ENCODE measurements around the gene ZNF593. TPM values are rescaled to one million over a fixed set of nuclear protein-coding genes. Genes with fewer than 3 reads are reported as not detected.

The ZNF593 gene
- total and polyA plus RNA-seq, 12 donors, result 10.7 to 159 (median 19.1) TPM

DNA sequence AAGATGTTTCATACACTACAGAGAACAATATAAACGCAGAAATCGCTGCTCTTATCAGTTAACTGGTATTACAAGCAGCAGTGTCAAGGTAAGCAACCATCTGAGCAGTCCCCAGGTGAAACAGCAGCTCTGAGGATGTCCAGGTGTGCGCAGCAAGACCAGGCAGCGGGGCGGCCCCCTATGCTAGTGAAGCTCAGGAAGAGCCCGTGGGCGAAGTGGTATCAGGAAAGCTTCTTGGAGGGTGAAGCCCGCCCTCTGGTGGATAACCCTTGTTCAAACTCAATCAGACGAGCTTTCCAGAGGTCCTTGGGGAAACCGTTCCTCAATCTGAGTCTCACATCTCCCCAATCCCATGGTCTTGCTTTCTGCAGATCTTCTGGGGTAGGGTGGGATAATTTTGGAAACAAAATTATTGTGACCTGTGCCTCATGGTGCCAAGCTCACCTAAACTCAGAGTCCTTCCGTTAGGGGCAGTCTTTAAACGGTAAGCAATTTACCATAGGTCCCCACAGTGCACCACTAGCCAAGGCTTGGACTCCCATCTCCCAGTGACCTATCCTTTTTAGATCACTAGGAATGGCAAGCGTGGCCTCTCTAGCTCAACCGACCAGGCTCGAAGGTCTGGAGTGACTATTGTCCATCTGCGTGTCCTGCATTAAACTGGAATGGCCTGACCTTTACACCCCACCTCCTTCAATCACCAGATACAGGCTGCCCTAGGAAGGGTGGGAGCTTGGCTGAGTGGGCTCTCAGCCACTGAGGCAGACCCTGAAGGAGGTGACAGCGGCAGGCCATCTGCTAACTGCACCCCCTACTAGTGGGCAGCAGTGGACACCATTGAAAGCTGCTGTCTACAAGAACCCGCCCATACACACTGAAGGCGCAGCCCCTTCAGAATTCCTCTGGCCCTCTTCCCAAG is 24.4 kb upstream of the ZNF593 start:
- H3K4me1 ChIP-seq, result peaks cover 0 to 14% (median 4%) of the 10 kb centered on the region in 9 donors
- intact Hi-C loops (cut with DNase I), result loop anchor here (1.0 to 10.0 kb wide), 12 partner anchors 33 to 110 kb away; partner anchors contain the start of gene PDIK1L (in 1 of the 10)
- WGBS, 2 donors, result 27 to 33% methylated on average over 19 of the region's 19 CpGs
- DNase-seq, result peak; percentile 60 to 80
- peak; percentile 83 to 96 (median 94) for ATAC-seq
- H3K9me3 ChIP-seq, result no peaks in the 10 kb centered on the region
- H3K4me3 ChIP-seq, result no peak overlapping the region
- TF ChIP-seq, protein P1, sequence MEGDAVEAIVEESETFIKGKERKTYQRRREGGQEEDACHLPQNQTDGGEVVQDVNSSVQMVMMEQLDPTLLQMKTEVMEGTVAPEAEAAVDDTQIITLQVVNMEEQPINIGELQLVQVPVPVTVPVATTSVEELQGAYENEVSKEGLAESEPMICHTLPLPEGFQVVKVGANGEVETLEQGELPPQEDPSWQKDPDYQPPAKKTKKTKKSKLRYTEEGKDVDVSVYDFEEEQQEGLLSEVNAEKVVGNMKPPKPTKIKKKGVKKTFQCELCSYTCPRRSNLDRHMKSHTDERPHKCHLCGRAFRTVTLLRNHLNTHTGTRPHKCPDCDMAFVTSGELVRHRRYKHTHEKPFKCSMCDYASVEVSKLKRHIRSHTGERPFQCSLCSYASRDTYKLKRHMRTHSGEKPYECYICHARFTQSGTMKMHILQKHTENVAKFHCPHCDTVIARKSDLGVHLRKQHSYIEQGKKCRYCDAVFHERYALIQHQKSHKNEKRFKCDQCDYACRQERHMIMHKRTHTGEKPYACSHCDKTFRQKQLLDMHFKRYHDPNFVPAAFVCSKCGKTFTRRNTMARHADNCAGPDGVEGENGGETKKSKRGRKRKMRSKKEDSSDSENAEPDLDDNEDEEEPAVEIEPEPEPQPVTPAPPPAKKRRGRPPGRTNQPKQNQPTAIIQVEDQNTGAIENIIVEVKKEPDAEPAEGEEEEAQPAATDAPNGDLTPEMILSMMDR (IDR thresholded peaks at IDR 0.05), result peak; percentile 72 to 89 (median 82)
- no peak overlapping the region for H3K27ac ChIP-seq
- no peaks in the 10 kb centered on the region for H3K36me3 ChIP-seq
- no peaks in the 10 kb centered on the region for H3K27me3 ChIP-seq

- TF ChIP-seq, protein P1 (IDR thresholded peaks at IDR 0.05), result no peak
- H3K9me3 ChIP-seq, result no peaks in the 10 kb centered on the region
- intact Hi-C loops (cut with DNase I), result loop anchor here (1.0 to 10.0 kb wide), 12 partner anchors 34 to 111 kb away; partner anchors contain the start of gene PDIK1L (in 1 of the 10)
- H3K27ac ChIP-seq, result no peak overlapping the region
- H3K4me1 ChIP-seq, result peaks cover 0 to 14% (median 4%) of the 10 kb centered on the region in 9 donors
- H3K4me3 ChIP-seq, result no peak overlapping the region
- DNase-seq (no peak), ATAC-seq (no peak)
- 44 to 45% methylated on average over 6 of the region's 6 CpGs for WGBS, 2 donors
- H3K27me3 ChIP-seq, result no peaks in the 10 kb centered on the region
- H3K36me3 ChIP-seq, result no peaks in the 10 kb centered on the region
Measured at GRCh38 chr1:26145960-26146294, 23.8 kb upstream of the ZNF593 start.

DNA sequence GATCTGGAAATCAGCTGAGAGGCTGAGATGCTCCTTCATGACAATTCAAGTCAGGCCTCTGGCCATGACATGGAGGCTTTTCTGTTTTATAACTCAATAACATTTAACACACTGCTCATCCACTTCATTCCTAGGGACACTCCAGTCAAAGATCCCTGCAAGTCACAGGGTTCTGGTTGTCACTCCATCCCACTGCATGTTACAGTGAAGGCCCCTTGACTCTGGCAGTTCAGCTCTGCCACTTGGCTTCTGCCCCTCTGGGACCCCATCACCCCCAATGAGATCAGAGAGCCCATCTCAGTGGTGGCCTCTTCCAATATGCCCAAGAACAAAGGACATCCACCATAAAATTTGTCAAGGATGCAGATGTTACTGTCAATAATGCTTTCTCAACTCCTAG is 20.8 kb upstream of the ZNF593 start:
- Histone ChIP-seq H3K4me1 (peaks cover 0 to 16% (median 4%) of the 10 kb centered on the region in 9 donors), H3K27ac (no peak overlapping the region), H3K4me3 (no peak overlapping the region), H3K36me3 (no peaks in the 10 kb centered on the region), H3K9me3 (no peaks in the 10 kb centered on the region), H3K27me3 (no peaks in the 10 kb centered on the region)
- DNase-seq (no peak), ATAC-seq (no peak)
- intact Hi-C loops (cut with DNase I), result loop anchor here in 6 of 10 donors (5.0 to 10.0 kb wide), 5 partner anchors 37 to 114 kb away; partner anchors contain the start of gene PDIK1L (in 1 of the 6)
- TF ChIP-seq, protein P1 (IDR thresholded peaks at IDR 0.05), result no peak

- ATAC-seq (no peak), DNase-seq (no peak)
- Histone ChIP-seq H3K9me3 (no peaks in the 10 kb centered on the region), H3K36me3 (no peaks in the 10 kb centered on the region), H3K4me1 (peaks cover 16 to 52% (median 37%) of the 10 kb centered on the region in 9 donors), H3K27me3 (peaks cover 0 to 42% (median 0%) of the 10 kb centered on the region in 7 donors), H3K4me3 (no peak overlapping the region), H3K27ac (peak overlapping the region in 5 of 10 donors; percentile 68 to 97 (median 91))
- intact Hi-C loops (cut with DNase I), result loop anchor here in 1 of 10 donors (10.0 kb wide), 1 partner anchor 259 kb away; no protein-coding TSS in a partner anchor
- 55 to 59% methylated on average over 5 of the region's 5 CpGs for WGBS, 2 donors
- TF ChIP-seq, protein P1 (IDR thresholded peaks at IDR 0.05), result no peak
Measured at GRCh38 chr1:26153966-26154532, 15.7 kb upstream of the ZNF593 start.
